Retina (tissue), 1 donor: ENCODE measurements around the gene NKIRAS1.
"Not testable (repeated sequence)": the region's sequence is repeated elsewhere in the genome, so short reads cannot be mapped to it uniquely, and the experiment has no call there.

Source experiments
- DNase-seq: peaks from one replicate; pipeline ENCODE4 v3.0.0-alpha.2; 2016

NKIRAS1 gene

GRCh38 chr3:23895181-23895580 is 21.6 kb downstream of the NKIRAS1 start:
- no peak for DNase-seq

- no peak for DNase-seq
Measured at GRCh38 chr3:23894254-23895061, 22.3 kb downstream of the NKIRAS1 start.

DNA sequence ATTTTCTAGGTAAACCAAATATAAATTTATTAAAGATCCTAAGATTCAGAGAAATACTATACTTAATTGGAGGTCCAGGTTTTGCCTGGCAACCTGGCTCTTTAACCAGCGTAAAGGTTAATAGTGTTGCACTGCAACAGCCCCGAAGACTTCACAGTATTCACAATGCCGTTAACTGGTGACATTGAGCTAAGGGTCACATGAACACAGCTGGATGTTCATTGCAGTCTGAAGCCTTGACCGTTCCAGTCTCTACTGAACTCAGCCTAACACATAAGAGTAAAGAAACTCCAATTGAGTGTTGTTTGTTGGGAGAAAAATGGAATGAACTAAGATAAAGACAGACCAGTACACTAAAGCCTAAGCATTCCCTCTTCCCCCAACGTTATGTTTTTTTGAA is 26.8 kb downstream of the NKIRAS1 start:
- no peak for DNase-seq

DNA sequence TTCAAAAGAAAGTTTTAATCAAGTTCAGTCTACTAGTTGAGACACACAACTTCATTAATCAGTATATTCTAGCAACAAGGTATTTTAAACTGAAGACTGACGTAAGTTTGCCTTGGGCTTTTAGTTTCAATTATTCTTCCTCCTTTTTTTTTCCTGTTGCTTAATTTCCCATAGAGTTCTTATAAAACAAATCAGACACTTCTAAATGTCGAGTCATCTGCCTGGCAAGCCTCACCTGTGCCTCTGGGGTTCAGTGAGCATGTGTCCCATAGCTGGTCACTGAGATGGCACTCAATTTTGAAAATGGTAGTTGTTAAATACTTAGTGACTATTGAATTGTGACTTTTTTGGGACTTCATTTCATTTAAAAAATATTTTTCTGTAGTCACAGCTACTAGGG is 27.4 kb downstream of the NKIRAS1 start:
- DNase-seq = no peak

DNA sequence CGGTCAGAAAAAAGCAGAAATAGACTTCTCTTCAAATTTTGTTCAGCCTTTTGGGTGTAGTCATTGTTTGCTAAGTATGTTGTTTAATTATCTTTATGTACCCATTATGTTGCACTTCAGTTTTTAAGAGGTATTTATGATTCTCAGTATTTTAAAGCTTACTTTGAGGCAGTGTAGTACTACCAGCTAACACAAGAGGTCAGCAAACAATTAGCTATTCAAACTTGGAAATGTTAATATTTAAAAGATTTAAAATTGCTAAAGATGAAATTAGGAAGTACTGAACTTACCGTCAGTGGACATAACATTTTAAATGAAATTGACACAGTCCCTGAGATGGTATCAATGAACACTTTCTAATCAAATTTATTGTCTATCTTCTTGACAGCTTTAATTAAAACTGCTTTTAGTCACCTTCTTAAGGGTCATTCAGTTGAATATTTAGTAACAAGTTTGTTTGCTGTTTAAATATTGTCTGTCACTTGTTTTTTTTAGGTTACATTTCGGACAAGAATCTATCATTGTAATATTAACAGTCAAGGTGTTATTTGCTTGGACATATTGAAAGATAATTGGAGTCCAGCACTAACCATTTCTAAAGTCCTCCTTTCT is 28.1 kb downstream of the NKIRAS1 start:
- DNase-seq = no peak

DNA sequence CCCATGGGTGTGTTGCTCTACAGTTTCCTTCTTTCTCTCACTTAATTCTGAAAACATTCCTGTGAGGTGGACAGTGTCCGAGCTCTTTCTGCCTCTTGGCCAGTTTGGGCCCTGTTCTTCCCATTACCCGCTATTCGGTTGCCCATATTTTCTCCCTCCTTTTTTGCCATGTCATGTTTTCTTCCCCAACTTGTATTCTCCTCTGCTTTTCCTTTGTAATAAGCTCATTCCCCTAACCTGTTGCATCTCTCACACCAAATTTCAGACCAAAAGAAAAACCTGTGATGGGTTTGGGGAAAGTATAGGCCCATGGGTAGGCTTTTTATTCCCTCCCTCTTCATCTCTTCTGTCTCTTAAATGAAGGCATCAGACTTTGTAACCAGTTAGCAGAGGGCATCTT is 30.5 kb downstream of the NKIRAS1 start:
- no peak for DNase-seq

DNA sequence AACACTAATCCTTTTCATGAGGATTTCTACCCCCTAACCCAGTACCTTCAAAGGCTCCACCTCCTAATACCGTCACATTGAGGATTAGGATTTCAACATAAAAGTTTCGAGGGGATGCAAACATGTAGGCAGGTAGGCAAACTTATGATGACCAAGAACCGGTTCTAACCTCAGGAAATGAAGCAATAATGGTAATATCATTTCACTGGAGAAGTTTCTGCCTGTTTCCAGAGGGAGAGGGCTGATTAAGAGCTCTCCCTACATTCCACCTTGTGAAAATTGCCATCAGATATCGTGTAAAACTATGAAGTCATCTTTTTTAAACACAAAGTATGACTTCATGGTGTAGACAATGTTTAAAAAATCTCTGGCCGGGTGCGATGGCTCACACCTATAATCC is 31.6 kb downstream of the NKIRAS1 start:
- DNase-seq = no peak

DNA sequence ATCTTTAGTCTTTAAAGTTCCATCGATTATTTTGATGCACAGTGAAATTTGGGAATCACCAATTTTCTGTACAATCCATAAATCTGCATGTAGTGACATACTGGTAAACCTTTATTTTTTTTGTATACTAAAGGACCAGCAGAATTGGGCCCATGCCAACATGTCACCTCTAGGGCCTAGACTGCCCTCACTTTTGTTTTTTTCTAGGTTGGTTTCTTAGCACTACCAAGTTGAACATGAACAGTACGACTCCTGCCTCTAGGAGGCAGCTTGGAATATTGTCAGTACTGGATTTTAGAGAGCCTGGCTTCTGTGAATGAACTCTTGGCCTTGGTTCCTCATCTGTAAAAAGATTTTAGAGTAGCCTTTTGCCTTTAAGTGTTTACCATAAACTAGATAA is 32.3 kb downstream of the NKIRAS1 start:
- no peak for DNase-seq

DNA sequence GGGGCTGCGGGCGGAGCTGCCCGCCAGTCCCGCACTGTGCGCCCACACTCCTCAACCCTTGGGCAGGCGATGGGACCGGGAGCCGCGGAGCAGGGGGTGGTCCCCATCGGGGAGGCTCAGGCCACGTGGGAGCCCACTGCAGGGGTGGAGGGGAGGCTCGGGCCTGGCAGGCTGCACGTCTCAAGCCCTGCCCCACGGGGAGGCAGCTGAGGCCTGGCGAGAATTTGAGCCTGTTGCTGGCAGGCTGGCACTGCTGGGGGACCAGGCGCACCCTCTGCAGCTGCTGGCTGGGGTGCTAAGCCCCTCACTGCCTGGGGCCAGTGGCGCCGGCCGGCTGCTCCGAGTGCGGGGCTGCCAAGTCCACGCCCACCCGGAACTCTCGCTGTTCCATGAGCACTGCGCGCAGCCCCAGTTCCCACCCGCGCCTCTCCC is 34.3 kb downstream of the NKIRAS1 start:
- no peak for DNase-seq

- not testable (repeated sequence) for DNase-seq
Measured at GRCh38 chr3:23881993-23882392, 34.8 kb downstream of the NKIRAS1 start.

DNA sequence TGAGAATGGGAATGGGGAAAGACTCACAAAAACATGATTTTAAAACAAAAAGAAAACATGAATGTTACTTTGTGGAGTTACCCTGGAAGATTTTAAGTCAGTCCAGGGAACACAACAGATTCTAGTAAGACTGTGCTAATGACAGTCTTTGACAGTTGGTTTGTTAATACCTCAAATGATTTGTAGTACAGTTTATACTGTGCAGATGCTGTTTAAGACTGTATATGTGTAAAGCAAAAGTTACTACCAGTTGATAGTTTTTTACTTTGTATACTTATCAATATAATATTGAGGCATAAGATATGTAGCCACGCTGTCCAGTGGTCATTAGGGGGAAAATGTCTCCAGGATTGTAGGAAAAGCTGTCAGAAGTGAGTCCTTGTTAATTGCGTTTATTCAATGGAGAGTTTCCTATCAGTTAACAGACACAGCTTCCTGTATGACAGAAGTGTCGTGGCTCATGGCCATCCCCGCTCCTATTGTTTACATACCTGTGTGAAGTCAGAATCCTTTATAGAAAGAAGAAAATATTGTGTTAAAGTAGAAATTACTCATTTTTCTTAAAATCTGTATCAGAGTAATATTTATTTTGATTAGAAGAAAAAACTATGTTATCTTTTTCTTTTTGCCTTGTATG is 36.0 kb downstream of the NKIRAS1 start:
- DNase-seq = no peak

DNA sequence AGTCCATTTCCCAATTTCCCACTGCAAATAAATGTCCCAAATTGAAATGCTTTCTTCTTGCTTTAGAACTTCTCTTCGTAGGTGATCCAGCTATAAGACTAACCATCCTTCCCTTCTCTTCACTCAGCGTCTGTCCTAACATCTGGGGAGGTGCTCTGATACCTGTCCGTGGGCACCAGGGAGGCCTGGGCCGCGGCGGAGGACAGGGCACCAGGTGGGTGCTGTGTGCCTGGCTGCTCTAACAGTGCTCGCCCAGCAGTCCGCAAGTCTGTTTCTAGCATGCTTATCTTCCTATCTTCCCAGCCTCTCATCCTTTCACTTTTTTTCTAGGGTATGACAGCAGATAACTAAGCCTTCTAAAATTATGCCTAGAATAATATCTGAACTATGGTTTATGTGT is 37.3 kb downstream of the NKIRAS1 start:
- DNase-seq = no peak

DNA sequence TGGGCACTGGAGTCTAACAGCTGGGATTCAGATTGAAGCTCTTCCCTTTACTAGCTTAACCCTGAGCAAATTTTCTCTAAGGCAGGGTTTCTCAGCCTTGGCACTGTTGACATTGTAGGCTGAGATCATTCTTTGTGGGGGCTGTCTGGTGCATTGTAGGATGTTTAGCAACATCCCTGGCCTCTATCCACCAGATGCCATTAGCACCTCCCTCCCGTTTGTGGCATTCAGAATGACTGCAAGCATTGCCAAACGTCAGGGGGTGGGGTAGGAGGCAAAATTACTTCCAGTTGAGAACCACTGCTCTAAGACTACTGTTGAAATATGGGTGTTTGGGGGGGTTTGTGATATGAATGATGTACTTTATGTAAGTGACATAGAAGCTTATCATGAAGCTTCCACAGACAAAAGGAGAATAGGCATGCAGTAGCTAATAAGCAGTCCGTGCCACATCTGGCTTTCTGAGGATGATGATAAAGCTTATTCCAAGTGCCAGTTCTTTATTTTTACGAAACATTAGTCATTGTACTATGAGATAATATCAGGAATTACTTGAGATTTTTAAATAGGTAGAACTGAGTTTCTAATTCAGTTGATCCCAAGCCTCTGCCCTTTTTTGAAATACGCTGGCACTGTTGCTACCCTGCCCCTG is 39.3 kb downstream of the NKIRAS1 start:
- DNase-seq = no peak

GRCh38 chr3:23876923-23877322 is 39.9 kb downstream of the NKIRAS1 start:
- no peak for DNase-seq

DNA sequence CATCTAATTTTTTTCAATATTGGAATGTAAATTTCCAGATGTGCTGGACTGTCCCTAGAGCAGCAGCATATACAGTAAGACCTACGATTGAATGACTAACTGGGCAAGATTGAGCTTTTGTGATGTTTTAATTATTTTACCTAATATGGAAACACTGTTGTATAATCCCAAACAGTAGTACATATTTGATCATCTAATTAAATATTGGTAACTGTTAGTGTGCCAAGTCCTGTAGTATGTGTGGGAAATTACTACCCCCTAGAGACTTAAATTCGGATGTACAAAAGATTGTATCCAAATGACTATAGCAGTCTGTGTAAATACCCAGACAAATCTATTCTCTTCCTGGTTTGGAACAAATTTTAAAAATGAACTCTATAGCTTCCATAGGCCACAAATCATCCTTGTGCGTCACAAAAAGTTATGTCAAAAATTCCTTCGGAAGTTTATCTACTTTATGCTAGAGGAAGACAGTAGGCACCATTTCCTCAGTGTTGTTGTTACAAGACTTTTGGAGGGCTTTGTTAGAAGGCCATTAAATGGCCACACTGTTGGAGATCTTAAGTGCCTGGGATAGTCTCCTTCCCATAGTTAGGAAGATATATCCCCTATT is 41.6 kb downstream of the NKIRAS1 start:
- no peak for DNase-seq

- DNase-seq = no peak
Measured at GRCh38 chr3:23874359-23875112, 42.3 kb downstream of the NKIRAS1 start.

DNA sequence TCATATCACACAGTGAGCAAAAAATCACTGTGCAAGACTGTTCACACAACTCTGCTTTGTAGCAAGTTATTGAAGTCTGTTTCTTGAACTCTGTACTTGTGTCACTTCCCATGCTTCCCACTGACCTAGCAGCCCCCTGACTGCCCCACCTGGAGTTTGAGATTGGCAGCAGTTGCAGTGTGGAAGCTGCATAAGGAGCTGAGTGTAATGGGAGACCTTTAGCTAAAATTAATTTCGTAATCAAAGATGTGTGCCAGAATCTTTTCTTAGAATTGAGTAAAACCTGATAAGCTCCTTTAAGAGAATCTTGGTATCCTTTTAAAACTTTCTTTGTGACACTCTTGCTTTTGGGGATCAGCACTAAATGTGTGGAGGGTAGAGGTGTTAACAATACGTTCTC is 42.8 kb downstream of the NKIRAS1 start:
- no peak for DNase-seq

GRCh38 chr3:23872330-23872729 is 44.5 kb downstream of the NKIRAS1 start:
- no peak for DNase-seq

GRCh38 chr3:23871361-23871760 is 45.4 kb downstream of the NKIRAS1 start:
- DNase-seq = not testable (repeated sequence)

DNA sequence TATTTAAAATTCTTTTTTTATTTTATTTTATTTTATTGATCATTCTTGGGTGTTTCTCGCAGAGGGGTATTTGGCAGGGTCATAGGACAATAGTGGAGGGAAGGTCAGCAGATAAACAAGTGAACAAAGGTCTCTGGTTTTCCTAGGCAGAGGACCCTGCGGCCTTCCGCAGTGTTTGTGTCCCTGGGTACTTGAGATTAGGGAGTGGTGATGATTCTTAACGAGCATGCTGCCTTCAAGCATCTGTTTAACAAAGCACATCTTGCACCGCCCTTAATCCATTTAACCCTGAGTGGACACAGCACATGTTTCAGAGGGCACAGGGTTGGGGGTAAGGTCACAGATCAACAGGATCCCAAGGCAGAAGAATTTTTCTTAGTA is 46.1 kb downstream of the NKIRAS1 start:
- not testable (repeated sequence) for DNase-seq

DNA sequence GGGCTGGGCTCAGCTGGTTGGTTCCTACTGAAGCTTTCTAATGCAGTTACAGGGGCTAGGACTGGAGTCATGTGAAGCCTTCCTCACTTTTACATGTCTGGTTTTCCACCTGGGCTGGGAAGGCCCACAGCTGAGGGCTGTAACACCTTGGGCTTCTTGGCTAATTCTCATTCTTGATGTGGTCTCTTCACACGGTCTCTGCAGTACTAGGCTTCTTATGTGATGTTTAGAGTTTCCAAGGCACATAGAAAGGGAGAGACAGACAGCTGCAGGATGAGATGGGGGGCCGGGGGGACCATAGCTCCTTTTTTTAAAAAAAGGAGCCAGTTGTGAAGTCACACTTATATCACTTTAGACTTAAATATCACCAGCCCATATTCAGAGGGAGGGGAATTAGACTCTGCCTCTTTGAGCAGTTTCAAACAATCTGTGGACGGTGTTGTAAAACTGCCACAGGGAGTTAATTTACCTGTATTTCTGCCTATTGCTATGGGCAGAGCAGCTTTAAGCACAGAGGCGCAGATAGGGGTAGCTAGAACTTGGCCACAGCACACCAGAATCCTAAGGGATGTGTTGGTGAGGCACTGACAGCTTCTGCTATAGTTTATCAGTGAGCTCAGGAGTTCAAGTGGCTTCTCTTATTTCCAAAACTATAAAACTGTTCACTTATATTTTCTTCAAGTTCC is 46.7 kb downstream of the NKIRAS1 start:
- no peak for DNase-seq

- no peak for DNase-seq
Measured at GRCh38 chr3:23867838-23868237, 49.0 kb downstream of the NKIRAS1 start.
